Activated CD8-positive, alpha-beta memory T cell treated with anti-CD3 and anti-CD28 coated beads, Interleukin-2, amount 50 U/mL, for 1 hour (primary cell): ENCODE results near the gene NDRG2.

Experiments used
- DNase-seq: peaks from one replicate; pipeline ENCODE4 v3.0.0-alpha.2; 2020; ENCODE audit errors: extremely low read depth

The NDRG2 gene

DNA sequence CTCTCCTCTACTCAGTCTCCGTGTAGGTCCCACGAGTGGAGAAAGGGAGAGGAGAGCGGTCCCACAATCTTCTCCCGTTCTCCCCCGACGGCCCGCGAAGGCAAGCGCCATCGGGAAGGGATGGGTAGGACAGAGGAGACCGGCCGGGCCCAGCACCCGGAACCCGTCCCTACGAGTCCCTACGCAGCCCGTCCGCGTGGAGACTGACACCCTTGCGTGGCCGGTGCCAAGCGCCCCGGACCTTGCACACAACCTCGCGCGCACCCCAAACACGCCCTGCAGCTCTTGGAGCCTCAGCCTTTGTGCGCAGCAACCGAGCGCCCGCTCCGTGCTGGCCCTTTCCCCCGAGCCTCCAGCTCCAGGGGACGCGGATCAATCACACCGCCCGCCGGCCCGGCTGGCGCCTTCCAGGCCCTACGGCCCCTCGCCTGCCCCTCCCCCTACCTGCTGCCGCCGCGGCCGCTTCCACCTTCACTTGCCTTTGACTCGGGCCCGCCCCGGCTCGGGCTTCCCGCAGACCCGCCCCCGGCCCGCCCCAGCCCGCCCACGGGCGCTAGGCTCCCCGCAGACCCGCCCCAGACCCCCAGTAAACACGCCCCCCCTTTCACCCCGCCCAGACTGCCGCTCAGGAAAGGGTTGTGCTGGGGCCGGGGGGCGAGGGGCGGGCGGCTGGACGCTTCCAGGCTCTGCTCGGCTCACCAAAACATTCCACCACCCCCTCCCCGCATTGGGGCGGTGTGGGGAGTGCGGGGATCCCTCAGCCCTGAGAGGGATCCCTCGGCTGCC is at the start of gene NDRG2:
Gene NDRG2, minus strand, starts transcription at position 477 of the 786 bp plus-strand sequence. CDS start 1,746 bp downstream, outside the sequence.
- peak; percentile 43 for DNase-seq

DNA sequence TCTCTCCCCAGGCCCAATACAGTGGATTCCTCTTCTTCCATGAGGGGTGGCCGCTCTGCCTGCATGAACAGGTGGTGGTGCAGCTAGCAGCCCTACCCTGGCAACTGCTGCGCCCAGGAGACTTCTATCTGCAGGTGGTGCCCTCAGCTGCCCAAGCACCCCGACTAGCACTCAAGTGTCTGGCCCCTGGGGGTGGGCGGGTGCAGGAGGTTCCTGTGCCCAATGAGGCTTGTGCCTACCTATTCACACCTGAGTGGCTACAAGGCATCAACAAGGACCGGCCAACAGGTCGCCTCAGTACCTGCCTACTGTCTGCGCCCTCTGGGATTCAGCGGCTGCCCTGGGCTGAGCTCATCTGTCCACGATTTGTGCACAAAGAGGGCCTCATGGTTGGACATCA is 49.1 kb upstream of the NDRG2 start:
- DNase-seq: no peak

DNA sequence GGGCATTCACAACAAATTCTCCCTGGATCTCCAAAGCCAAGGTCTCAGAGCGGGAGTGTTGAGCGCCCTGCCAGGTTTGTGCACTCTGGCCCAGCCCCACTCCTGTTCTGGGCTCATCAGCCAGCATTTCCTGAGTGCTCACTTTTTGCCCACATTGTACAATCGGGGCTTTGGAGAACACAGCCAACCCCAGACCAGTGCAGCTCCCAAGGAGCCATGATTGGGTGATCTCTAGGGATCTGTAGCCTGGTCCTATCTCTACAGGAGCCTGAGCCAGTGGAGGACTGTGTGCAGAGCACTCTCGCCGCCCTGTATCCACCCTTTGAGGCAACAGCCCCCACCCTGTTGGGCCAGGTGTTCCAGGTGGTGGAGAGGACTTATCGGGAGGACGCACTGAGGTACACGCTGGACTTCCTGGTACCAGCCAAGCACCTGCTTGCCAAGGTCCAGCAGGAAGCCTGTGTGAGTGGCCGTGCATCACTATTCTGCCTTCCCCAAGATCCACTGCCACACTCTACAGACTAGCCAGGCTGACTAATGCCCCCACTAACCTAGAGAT is 48.0 kb upstream of the NDRG2 start:
- DNase-seq: no peak

DNA sequence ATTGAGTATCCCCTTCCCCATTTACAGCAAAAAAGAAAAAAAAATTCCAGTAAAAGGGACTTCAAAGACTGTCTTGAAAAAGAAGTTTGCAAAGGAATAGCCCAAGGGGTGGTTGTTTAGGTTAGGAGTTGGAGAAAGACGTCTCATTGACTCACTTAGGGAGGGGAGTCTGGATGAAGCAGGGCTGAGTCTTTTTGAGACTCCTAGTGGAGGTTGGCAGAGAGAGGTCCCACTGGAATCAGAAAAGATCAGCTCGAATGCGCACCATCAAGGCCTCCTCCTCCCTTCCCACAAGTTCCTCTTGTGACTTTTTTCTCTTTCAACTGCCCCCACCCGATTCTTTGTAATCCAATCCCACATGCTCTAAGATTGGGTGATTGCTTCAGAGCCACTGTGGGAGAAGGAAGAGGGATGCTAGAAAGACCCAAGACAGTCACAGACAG is 47.2 kb upstream of the NDRG2 start:
- no peak for DNase-seq

DNA sequence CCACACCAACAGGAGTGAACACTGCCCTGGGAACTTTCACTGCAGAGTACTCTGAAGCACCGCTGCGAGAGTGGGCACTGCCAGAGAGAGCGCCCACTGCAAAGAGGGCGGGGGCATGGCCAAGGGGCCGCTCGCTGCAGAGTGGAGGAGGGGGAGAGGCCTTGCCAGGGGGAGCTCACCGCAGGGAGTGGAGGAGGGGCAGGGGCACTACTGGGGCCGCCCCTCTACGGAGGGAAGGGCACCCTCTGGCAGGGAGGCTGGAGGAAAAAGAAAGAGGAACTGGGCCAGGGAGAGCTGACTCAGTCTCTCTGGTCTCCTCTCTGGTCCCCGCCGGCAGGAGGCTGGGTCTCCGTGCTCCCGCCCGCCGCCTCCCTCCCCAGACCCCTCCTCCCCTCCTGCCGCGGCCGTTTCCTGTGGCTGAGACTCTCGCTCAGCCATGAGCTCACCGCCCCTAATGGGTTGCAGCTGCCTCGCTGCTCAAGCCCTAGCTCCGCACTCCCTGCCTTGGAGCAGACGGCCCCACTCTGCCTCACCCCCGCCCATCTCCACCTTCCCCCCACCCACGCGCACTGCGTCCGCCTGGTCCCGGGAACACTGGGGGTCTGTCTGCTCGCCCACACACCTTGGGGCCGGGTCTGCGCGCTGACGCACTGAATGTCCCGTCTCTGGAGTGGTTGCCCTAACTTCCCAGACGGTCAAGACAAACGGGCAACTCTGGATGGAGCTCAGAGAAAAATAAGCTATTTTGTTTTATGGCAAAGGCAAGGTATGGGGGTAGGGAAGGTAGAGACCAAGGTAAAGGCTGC is 46.6 kb upstream of the NDRG2 start:
- DNase-seq: no peak

DNA sequence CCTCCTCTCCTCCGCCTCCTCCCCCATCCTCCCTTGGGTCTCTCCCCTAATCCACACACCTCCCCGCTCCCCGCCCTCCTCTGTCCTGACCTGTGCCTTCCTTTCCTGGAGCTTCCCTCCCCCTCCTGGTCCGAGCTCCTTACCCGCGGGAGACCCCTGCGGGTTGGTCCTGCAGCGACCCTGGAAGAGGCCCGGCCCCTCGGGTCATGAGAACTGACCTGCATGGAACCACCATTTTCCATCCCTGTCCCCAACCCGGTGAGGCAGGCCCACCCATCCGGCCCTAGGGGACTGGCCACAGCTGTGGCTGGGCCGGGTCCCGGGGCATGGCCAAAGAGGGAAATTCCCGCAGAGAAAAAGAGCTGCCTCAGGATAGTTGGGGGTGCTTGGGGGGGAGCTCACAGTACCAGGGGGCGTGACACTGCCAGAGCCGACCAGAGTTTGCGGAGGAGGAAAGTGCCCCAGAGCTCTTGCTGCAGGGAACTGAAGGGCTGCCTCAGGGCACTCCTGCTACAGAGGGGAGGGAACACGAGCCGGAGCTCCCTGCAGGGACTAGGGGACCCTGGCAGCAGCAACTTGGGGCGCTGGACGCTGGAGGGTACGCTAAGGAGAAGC is 45.9 kb upstream of the NDRG2 start:
- no peak for DNase-seq

DNA sequence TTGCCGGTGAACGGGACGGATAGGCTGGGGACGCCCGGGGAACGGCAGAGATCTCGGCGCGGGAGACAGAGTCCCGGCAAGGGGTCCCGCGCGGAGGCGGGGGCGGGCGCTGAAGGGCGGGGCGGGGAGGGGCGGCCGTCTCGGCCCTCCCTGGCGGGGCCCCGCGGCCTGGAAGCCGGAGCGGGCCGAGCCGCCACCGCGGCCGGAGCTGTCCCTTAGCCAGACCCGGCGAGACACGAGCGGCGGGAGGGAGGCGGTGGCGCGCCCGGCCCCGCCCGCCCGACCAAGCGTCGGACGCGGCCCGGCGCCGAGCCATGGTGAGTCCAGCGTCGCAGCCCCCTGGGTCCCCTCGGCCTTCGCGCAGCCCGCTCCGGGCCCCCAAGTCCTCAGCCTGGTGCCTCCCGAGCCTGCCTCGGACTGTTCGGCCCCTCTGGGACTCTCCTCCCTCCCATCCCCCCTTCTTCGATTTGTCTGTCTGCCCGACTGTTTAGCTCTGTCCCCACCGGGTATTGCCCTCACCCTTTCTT is 45.3 kb upstream of the NDRG2 start, which contains the start of gene ARHGEF40:
Gene ARHGEF40, plus strand, starts transcription at position 222 of the 527 bp plus-strand sequence. Its CDS starts 93 bp downstream, at position 315.
- DNase-seq: no peak

DNA sequence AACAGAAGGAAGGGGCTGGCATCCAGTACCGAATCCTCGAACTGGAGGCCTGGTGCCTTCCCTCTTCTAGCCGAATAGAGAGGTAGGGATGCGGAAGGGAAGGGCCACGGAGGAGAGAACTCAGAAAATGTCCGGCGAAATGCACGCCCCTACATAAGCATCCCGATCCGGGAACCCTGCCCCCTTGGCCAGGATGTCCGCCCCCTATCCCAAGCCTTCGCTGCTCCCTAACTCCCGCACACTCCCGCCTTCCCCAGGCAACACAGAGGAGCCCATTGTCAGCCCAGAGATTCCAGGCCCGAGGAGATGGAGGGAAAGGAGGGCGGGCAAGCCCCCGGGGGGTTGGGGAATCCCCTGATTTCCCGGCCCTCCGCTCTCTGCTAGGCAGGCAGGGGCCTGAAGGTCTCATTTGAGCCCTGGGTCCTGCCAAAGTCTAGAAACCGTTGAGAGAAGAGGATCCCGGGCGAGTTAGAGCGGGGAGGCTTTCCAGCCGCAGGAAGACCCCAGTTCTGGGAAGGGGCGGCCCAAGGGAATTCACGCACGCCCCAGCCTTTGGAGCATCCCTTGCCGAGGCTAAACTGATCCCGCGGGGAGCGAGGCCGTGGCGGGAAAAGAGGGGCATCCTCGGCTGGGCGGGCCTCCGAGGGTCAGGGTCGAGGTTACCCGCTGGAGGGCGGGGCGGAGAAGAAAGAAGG is 44.7 kb upstream of the NDRG2 start:
- no peak for DNase-seq

DNA sequence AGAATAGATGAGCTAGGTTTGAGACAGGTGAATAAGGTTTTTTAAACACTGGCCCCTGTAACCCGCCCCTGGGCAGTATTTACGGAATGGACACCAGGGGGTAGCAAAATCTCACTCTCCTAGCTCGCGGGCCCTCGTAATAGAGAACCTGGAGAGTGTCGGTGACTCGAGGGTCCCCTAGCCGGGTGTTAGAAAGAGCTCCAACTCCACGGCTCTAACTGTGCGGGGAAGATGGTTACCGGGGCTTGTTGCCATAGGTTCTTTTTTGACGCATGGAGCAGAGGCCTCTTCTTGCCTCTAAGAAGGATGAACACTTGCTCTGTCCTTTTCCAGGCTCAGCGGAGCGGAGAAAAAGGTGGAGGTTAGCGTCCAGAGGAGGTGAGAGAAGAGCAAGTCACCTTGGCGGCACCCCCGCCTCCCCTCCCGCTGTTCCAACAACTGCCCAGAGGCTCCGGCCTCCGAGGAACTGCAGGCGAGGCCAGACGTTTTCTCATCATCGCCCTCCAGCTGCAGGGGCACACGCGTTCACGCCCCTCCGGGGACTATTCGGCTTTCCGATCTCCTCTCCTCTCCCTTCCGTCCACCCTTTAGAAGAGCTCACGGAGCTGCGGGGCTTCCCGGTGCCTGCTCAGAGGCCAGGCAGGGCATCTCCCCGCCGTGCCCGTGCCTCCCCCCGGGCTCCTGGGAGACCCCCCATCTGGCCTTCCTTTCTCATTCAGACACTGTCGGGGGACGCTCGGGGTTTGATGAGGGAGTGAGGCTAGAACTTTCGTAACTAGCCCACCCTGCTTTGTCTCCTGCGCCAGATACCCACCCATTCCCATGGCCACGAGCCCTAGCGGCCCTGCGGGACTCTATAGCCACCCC is 43.9 kb upstream of the NDRG2 start:
- no peak for DNase-seq

DNA sequence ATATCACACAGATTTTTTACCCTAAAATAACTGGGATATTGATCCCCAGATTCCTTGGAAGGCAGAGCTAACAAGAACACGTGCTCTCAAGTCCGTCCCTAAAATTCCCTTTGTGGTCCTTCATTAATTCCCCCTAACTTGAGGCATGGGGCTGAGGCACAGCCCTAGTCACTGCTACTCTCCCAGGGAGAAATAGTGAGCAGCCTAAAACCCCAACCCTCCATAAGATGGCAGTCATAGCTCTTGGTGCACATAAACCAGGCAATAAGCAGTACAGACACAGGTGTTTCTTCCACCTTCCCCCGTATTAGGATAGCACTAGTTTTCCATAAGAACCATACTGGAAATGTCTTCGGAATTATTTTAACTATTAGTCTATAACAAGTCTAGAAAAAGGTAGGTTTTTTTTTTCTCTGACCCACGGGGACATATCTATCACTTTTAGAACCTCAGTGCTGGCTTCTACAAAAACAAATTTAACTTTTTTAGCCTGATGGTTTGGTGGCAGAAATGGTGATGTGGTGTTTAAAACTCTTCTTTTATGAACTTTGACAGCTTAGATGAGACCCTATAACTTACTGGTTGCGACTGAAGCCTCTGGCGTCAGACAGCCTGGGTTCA is 42.1 kb upstream of the NDRG2 start:
- no peak for DNase-seq

DNA sequence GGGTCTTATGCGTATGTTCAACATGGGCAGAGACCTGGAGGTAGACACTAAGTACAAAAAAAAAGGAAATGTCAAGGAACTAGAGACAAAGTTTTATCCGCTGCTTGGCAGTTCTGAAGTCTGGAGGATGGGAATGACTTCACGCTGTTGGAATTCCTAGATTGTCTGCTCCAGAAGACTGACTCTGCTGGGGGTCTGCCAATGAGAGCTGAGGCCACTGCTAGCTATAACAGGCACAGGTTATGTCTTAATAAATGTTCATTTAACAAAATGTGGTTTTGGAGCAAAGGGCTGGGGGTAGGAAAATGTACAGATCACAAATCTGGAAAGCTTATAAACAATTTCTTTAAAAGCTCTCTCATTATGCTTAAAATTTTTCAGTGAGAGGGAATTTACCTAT is 38.6 kb upstream of the NDRG2 start:
- no peak for DNase-seq

DNA sequence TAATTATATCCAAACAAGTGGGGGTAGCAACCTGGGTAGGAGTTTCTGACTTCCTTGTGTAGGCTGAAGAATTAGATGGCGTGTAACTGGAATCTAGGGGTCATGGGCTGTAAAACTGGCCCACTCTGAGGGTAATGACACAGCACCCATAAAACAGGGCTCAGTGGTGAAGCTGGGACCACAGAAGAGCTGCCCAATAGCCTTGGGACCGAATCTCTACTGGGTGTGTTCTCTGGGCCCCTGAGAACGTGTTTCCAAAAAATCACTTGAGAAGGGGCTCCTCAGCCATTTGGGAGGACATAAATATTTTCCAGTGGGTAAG is 36.4 kb upstream of the NDRG2 start:
- no peak for DNase-seq

DNA sequence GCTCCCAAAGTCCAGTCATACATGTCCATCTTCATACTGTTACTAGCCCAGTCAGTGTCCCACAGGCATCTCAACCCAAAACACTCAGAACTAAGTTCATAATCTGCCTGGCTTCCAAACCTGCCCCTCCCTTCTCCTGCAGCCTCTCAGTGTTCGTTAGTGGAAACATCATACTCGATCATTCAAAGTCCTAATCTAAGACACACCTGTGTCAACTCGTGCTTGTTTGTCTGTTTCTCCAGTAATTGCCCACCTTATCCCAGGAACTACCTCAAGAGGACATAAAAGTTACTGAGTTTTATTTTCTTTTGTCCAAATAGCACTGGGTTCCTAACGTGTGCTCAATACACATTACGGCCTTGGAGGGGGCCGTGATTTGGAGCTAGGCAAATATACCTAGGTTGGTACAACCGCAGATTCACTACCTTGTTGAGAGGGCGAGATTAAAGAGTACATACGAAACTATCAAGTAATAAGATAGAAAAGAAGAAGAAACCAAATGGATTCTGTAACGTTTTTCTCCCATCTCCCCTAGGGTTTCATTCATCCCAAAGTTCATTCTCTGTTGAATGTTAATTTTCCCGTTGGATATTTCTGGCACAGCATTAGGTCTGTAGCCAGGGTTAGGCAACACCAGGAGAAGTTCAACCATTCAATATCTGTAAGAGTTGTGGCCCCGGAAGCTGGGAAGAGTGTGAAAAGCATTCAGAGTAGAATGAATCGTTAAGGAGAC is 35.9 kb upstream of the NDRG2 start:
- DNase-seq: no peak

DNA sequence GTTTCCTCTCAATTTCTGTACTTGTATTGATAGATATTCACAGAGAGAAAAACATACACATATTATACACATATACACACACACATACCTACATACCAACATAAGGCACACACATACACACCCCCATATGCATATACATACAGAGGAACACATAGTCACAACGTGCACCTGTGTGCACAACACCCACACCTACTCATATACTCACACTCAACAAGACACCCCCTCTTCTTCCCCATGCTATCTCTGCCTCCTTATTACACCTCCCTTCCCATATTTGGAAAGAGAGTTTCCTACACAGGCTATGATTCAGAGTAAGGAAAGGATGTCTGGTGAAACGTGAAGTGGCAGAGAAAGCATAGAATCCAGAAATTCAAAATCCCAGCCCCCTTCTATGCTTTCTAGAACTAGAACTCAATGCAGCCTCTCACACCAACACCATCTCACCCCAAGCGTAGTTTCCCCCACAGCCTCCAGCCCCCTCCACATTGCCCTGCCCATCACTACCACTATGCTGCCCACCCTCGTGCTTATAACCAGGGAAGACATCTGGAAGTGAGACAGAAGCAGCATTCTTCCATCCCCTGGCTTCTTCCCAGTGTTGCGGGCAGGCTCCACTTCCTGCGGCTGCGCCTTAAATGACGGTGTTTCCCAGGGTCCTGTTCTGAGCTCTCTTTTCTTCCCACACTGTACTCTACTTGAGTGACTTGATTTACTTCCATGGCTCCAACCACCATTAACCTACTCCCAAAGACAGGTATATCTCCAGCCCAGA is 35.2 kb upstream of the NDRG2 start:
- no peak for DNase-seq

DNA sequence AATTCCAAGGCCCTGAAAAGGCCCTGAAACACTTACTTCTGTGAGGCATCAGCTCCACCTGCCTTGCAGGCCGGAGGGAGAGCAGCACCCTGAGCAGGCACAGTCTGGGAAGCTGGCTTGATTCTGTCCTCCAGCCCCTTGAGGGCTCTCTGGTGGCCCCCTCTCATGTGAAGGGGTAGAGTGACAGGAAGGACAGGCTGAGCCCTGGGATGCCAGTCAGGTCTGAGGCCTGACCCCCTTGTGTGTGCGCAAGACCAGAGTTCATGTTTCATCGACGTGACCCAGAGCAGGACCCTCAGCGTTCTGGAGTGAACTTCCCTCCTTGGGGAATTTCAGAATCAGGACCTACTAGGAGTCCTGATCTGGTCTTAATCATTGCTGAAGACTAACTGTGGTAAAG is 34.0 kb upstream of the NDRG2 start:
- no peak for DNase-seq

DNA sequence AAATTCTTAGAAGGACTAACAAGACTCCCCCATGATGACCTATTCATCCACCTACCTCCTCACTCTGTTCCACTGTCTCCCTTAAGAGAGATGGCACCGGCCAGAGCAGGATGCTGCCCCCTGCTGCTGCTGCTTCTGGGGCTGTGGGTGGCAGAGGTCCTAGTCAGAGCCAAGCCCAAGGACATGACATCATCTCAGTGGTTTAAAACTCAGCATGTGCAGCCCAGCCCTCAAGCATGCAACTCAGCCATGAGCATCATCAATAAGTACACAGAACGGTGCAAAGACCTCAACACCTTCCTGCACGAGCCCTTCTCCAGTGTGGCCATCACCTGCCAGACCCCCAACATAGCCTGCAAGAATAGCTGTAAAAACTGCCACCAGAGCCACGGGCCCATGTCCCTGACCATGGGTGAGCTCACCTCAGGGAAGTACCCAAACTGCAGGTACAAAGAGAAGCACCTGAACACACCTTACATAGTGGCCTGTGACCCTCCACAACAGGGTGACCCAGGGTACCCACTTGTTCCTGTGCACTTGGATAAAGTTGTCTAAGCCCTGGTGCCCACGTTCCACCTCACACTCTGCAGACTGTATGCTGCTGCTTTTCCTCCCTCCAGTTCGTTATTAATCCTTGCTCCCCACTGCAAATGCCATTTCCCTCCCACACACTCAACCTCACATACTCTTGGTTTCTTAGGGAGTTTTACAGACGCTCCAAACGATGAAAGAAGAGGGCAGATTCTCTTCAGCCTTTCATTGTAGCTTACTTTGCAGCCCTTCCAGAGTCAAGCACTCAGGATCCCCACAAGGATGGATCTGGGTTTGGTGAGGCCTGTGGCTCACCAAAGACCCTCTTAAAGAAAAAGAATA is 33.2 kb upstream of the NDRG2 start, which contains the start of gene RNASE8:
Gene RNASE8, plus strand, starts transcription at position 20 of the 873 bp plus-strand sequence. Its CDS starts 71 bp downstream, at position 91.
- no peak for DNase-seq

DNA sequence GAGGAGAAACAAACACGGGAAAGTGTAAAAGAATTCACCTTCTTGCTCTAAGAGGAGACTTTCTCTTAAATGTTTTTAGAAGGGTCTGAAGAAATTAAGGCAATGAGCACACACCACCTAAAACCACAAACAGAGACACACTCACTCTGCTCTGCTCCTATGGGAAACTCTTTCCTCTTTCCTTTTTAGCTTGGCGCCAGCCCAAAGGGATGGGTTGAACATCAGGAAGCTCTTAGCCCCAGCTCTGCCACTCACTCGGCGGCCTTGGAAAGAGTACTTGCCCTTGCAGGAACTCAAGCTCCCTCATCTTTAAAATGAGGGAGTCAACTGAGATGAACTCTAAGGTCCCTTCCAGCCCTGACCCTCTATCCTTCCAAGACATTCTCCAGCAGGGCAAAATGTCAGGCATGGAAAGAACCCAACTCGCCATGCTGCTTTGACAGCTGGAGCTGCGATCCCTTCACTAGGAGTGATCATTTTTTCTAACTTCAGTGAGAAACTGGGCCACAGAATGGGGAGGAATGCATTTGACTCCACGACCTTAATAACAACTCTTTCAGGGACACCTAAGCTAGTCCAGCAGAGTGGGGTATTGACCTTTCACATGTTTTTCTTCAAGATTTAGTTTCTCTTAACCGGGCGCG is 31.8 kb upstream of the NDRG2 start:
- DNase-seq: no peak
